CD14-positive monocyte (primary cell): Measurements from ENCODE around the gene SYNE2. TPM values are rescaled to one million over a fixed set of nuclear protein-coding genes. Genes with fewer than 3 reads are reported as not detected.
"Not testable (repeated sequence)": the region's sequence is repeated elsewhere in the genome, so short reads cannot be mapped to it uniquely, and the experiment has no call there.

Experiments used
- DNase-seq, 3 donors: peaks; one replicate each; pipeline ENCODE4 v3.0.0-alpha.2; 2011 to 2022
- H2AFZ ChIP-seq: 2 replicates; pipeline ENCODE4 v1.6.0; 2012; ENCODE audit warnings: mild to moderate bottlenecking, low read depth, low read length, inconsistent platforms; ENCODE audit not compliant: insufficient read depth, poor library complexity, severe bottlenecking
- H3K27ac ChIP-seq, 2 donors: 1 replicate in 1 of 2; 2 replicates in 1 of 2; pipeline ENCODE4 v1.5.1; 2012 to 2013; ENCODE audit warnings: low read length in 2 of 2, control low read depth in 1 of 2, inconsistent platforms in 1 of 2, low read depth in 1 of 2, mild to moderate bottlenecking in 1 of 2
- H3K27me3 ChIP-seq, 2 donors: one replicate each; pipeline versions ENCODE4 v1.6.0 to v1.6.1; 2011 to 2013; ENCODE audit warnings: low read length in 2 of 2; ENCODE audit not compliant: control insufficient read depth in 2 of 2, insufficient read depth in 2 of 2
- H3K36me3 ChIP-seq, 2 donors: replicated peaks in 1 of 2; 1 replicate in 1 of 2; 2 replicates in 1 of 2; pipeline versions ENCODE4 v1.5.1 to v1.6.1; 2012 to 2013; ENCODE audit warnings: low read length in 2 of 2, control low read depth in 1 of 2, inconsistent platforms in 1 of 2, mild to moderate bottlenecking in 1 of 2; ENCODE audit not compliant: insufficient read depth in 2 of 2, control insufficient read depth in 1 of 2
- H3K4me1 ChIP-seq, 2 donors: 1 replicate in 1 of 2; 2 replicates in 1 of 2; pipeline versions ENCODE4 v1.5.1 to v1.6.1; 2012 to 2013; ENCODE audit warnings: low read length in 2 of 2, control low read depth in 1 of 2, inconsistent platforms in 1 of 2, mild to moderate bottlenecking in 1 of 2, moderate library complexity in 1 of 2; ENCODE audit not compliant: insufficient read depth in 2 of 2, control insufficient read depth in 1 of 2
- H3K4me2 ChIP-seq: replicated peaks from 2 replicates; pipeline ENCODE3; 2012; ENCODE audit warnings: low read length, moderate library complexity, mild to moderate bottlenecking; ENCODE audit not compliant: poor library complexity, severe bottlenecking; ENCODE audit errors: extremely low read depth
- H3K4me3 ChIP-seq, 3 experiments: fragments of 200-600 bp in 1 of 3; sonication (generic) in 1 of 3; replicated peaks in 1 of 3; 1 replicate in 2 of 3; 2 replicates in 1 of 3; pipeline ENCODE4 v1.5.1; 2011 to 2013; ENCODE audit warnings: low read length in 3 of 3, mild to moderate bottlenecking in 3 of 3, control low read depth in 2 of 3, low read depth in 2 of 3, inconsistent platforms in 1 of 3, moderate library complexity in 1 of 3
- H3K79me2 ChIP-seq: 2 replicates; pipeline ENCODE4 v1.6.0; 2012; ENCODE audit warnings: mild to moderate bottlenecking, control low read depth, inconsistent platforms, low read length, moderate library complexity; ENCODE audit not compliant: insufficient read depth
- H3K9ac ChIP-seq: 2 replicates; pipeline ENCODE4 v1.6.0; 2017; ENCODE audit warnings: low read length, mild to moderate bottlenecking; ENCODE audit not compliant: insufficient read depth, poor library complexity, severe bottlenecking
- H3K9me3 ChIP-seq, 2 donors: replicated peaks in 1 of 2; 1 replicate in 1 of 2; 2 replicates in 1 of 2; pipeline versions ENCODE4 v1.5.1 to v1.6.1; 2012 to 2013; ENCODE audit warnings: low read length in 2 of 2, control low read depth in 1 of 2; ENCODE audit not compliant: control insufficient read depth in 1 of 2, insufficient read depth in 1 of 2
- H4K20me1 ChIP-seq: 2 replicates; pipeline ENCODE4 v1.6.0; 2012; ENCODE audit warnings: mild to moderate bottlenecking, low read length, control low read depth, moderate library complexity; ENCODE audit not compliant: insufficient read depth
- H3K27ac Mint-ChIP-seq, 7 donors: one replicate each; pipeline ENCODE4 v1.8.0; 2020; ENCODE audit warnings: mild to moderate bottlenecking in 7 of 7, mixed read lengths in 7 of 7, moderate library complexity in 6 of 7, inconsistent platforms in 2 of 7
- H3K27me3 Mint-ChIP-seq, 3 donors: one replicate each; pipeline ENCODE4 v1.8.0; 2021 to 2022; ENCODE audit warnings: low read depth in 3 of 3, mild to moderate bottlenecking in 3 of 3, mixed read lengths in 3 of 3, moderate library complexity in 3 of 3, inconsistent platforms in 1 of 3
- H3K36me3 Mint-ChIP-seq, 2 donors: one replicate each; pipeline ENCODE4 v1.8.0; 2020; ENCODE audit warnings: mixed read lengths in 2 of 2, inconsistent platforms in 1 of 2, mild to moderate bottlenecking in 1 of 2
- H3K4me1 Mint-ChIP-seq: one replicate; pipeline ENCODE4 v1.8.0; 2020; ENCODE audit warnings: mild to moderate bottlenecking, mixed read lengths
- H3K4me3 Mint-ChIP-seq, 2 donors: one replicate each; pipeline ENCODE4 v1.8.0; 2020; ENCODE audit warnings: mild to moderate bottlenecking in 2 of 2, mixed read lengths in 2 of 2, moderate library complexity in 1 of 2
- H3K9me3 Mint-ChIP-seq, 7 donors: one replicate each; pipeline ENCODE4 v1.8.0; 2020 to 2022; ENCODE audit warnings: mixed read lengths in 7 of 7, mild to moderate bottlenecking in 6 of 7, moderate library complexity in 6 of 7, inconsistent platforms in 2 of 7
- CTCF ChIP-seq: fragments of 200-600 bp; IDR thresholded peaks from one replicate; pipeline ENCODE4 v1.8.0; 2022; ENCODE audit warnings: antibody characterized with exemption, mild to moderate bottlenecking
- WGBS: methylation state at CpG from one replicate; pipeline ENCODE4 v1.1.5; 2013; ENCODE audit warnings: missing lambda C conversion rate; ENCODE audit not compliant: insufficient coverage; 5-methylcytosine and 5-hydroxymethylcytosine counted together
- intact Hi-C, 2 donors: fragments of 100-400 bp; cut with micrococcal nuclease; formaldehyde crosslinking; loops; one replicate each; pipeline versions ENCODE4 v1.15.0 to v1.15.1; 2023
- polyA plus RNA-seq, 3 donors: library from polyadenylated mRNA; depleted of rRNA in 1 of 3; unstranded in 2 of 3; stranded (reverse) in 1 of 3; fragments of 300-500 nt in 2 of 3; fragments of >200 nt in 1 of 3; fragmentation: Illumina TruSeq in 2 of 3; gene quantifications; 1 replicate in 2 of 3; 2 replicates in 1 of 3; pipeline ENCODE4 v1.2.3, GENCODE V29; 2012 to 2021

The SYNE2 gene
- polyA plus RNA-seq, 3 donors: 0.06 to 0.46 (median 0.44) TPM

GRCh38 chr14:63867933-63868921 is 15.4 kb downstream of the SYNE2 start:
- no peak overlapping the region for H2AFZ ChIP-seq
- Mint-ChIP-seq H3K4me3 (peak overlapping the region in 1 of 2 donors; percentile 30), H3K27me3 (peaks cover 14 to 51% (median 23%) of the 10 kb centered on the region in 3 donors), H3K36me3 (no peaks in the 10 kb centered on the region), H3K27ac (no peak overlapping the region), H3K4me1 (peaks cover 3% of the 10 kb centered on the region), H3K9me3 (peaks cover 0 to 4% (median 0%) of the 10 kb centered on the region in 7 donors)
- H3K36me3 ChIP-seq: no peaks in the 10 kb centered on the region
- intact Hi-C loops: no loop called here
- no peak overlapping the region for H3K4me3 ChIP-seq
- no peaks in the 10 kb centered on the region for H4K20me1 ChIP-seq
- H3K9me3 ChIP-seq: no peaks in the 10 kb centered on the region
- H3K79me2 ChIP-seq: no peaks in the 10 kb centered on the region
- no peak for TF ChIP-seq CTCF
- 75% methylated on average over 2 of the region's 6 CpGs for WGBS
- H3K27ac ChIP-seq: no peak overlapping the region
- H3K4me2 ChIP-seq: no peak overlapping the region
- H3K4me1 ChIP-seq: no peaks in the 10 kb centered on the region
- peaks cover 4 to 24% of the 10 kb centered on the region in 2 donors for H3K27me3 ChIP-seq
- DNase-seq: no peak
- no peak overlapping the region for H3K9ac ChIP-seq

GRCh38 chr14:63869940-63870752 is 17.3 kb downstream of the SYNE2 start:
- H2AFZ ChIP-seq, H3K9me3 ChIP-seq, H4K20me1 ChIP-seq, H3K79me2 ChIP-seq, H3K27ac ChIP-seq, H3K9me3 Mint-ChIP-seq, H3K4me1 Mint-ChIP-seq, H3K9ac ChIP-seq, H3K36me3 ChIP-seq, H3K4me2 ChIP-seq, H3K36me3 Mint-ChIP-seq, H3K4me3 ChIP-seq, H3K4me1 ChIP-seq, intact Hi-C loops, DNase-seq: not testable (repeated sequence)
- H3K27ac Mint-ChIP-seq: peak overlapping the region in 1 of 7 donors; percentile 58
- 100% methylated on average over 1 of the region's 2 CpGs for WGBS
- peak overlapping the region in 1 of 2 donors; percentile 50 for H3K4me3 Mint-ChIP-seq
- H3K27me3 ChIP-seq: peaks cover 11 to 31% of the 10 kb centered on the region in 2 donors
- H3K27me3 Mint-ChIP-seq: peaks cover 14 to 52% (median 26%) of the 10 kb centered on the region in 3 donors

- H3K4me3 Mint-ChIP-seq, H3K27ac Mint-ChIP-seq, H3K4me2 ChIP-seq, H3K9ac ChIP-seq, H3K36me3 Mint-ChIP-seq, H2AFZ ChIP-seq, H3K36me3 ChIP-seq, DNase-seq, H3K4me1 Mint-ChIP-seq, H3K4me3 ChIP-seq, H3K4me1 ChIP-seq, H3K9me3 Mint-ChIP-seq, H3K79me2 ChIP-seq, H3K9me3 ChIP-seq, H4K20me1 ChIP-seq, H3K27ac ChIP-seq, intact Hi-C loops: not testable (repeated sequence)
- H3K27me3 Mint-ChIP-seq: peaks cover 17 to 52% (median 26%) of the 10 kb centered on the region in 3 donors
- H3K27me3 ChIP-seq: peaks cover 16 to 31% of the 10 kb centered on the region in 2 donors
- 0% methylated on average over 1 of the region's 1 CpG for WGBS
These were observed 17.9 kb downstream of the SYNE2 start for GRCh38 chr14:63870753-63871037.
